Right atrium auricular region (tissue), 2 donors: ENCODE results near the gene NIN. TPM values are rescaled to one million over a fixed set of nuclear protein-coding genes. Genes with fewer than 3 reads are reported as not detected.

Experiments
- DNase-seq: peaks from one replicate; pipeline ENCODE4 v3.0.0-alpha.2; 2019; ENCODE audit warnings: low spot score
- H3K27ac ChIP-seq, 2 donors: fragments of 200-600 bp; sonication (generic); 1 replicate in 1 of 2; 2 replicates in 1 of 2; pipeline ENCODE4 v1.5.1; 2016 to 2019
- H3K27me3 ChIP-seq, 2 donors: fragments of 200-600 bp; sonication (generic); one replicate each; pipeline versions ENCODE4 v1.5.1 to v1.6.0; 2017 to 2019
- H3K36me3 ChIP-seq: fragments of 200-600 bp; sonication (generic); one replicate; pipeline ENCODE4 v1.5.1; 2016
- H3K4me1 ChIP-seq, 2 donors: fragments of 200-600 bp; sonication (generic); one replicate each; pipeline versions ENCODE4 v1.5.1 to v1.6.0; 2017 to 2019
- H3K4me3 ChIP-seq, 2 donors: fragments of 200-600 bp; sonication (generic); 1 replicate in 1 of 2; 2 replicates in 1 of 2; pipeline ENCODE4 v1.5.1; 2017 to 2019; ENCODE audit warnings: mild to moderate bottlenecking in 1 of 2, moderate library complexity in 1 of 2
- H3K9me3 ChIP-seq, 2 donors: fragments of 200-600 bp; sonication (generic); one replicate each; pipeline ENCODE4 v1.5.1; 2019
- CTCF ChIP-seq, 2 donors: fragments of 200-600 bp; sonication (generic); IDR thresholded peaks; one replicate each; pipeline ENCODE4 v1.5.1; 2019; ENCODE audit warnings: antibody characterized with exemption in 2 of 2
- total RNA-seq, 2 donors: library from RNA; depleted of rRNA; stranded (reverse); fragments of >200 nt; gene quantifications; one replicate each; pipeline ENCODE4 v1.1.0, GENCODE V29; 2016

NIN gene
- total RNA-seq, 2 donors from 2014 or later, result 30.1 to 49.7 TPM

DNA sequence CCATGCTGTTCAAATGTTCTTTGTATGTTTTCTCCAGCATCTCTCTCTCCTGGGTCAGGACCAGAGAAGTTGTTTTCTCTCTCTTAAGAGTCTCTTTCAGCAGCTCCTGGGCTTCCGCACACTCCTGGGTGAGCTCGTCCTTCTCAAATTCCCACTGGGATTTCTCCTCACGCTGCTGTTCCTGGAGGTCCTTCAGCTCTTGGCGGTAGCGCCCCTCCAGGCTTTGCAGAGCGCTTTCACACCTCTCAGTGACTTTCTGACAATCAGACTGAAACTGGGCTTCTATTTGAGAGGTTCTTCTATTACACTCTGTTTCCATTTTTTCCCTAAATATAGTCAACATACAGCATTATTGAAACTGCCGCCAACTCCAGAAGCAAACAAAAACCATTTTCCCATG lies 72.7 kb downstream of the NIN start:
- Histone ChIP-seq H3K27ac (peak overlapping the region in 1 of 2 donors; percentile 15), H3K4me1 (peaks cover 0 to 5% of the 10 kb centered on the region in 2 donors), H3K36me3 (peaks cover 85% of the 10 kb centered on the region), H3K27me3 (no peaks in the 10 kb centered on the region), H3K9me3 (no peaks in the 10 kb centered on the region), H3K4me3 (no peak overlapping the region)
- DNase-seq, result no peak
- no peak for TF ChIP-seq CTCF (IDR thresholded peaks at IDR 0.05)

- Histone ChIP-seq H3K4me1 (no peaks in the 10 kb centered on the region), H3K27me3 (no peaks in the 10 kb centered on the region), H3K36me3 (peaks cover 85% of the 10 kb centered on the region), H3K27ac (peak overlapping the region in 1 of 2 donors; percentile 15), H3K4me3 (no peak overlapping the region), H3K9me3 (no peaks in the 10 kb centered on the region)
- DNase-seq, result no peak
- no peak for TF ChIP-seq CTCF (IDR thresholded peaks at IDR 0.05)
Observed at GRCh38 chr14:50757702-50758101, 73.3 kb downstream of the NIN start.

DNA sequence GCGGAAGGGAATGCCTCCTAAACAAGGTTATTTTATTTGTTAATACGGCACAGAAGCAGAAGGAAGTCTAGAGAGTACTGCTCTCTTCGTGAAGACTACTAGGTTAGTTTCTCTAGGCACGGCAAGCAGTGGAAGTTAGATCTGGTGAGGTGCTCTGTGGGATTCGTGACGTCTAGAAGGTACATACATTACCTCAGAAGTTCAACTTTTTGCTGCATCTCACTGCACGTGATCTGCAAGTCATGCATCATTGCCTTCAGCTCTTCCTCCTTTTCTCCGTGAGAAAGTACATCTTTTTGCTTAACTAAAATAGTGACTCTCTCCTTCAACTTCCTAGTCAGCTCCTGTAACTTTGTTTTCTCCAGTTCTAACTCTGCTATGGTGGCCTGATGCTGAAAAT lies 74.7 kb downstream of the NIN start:
- Histone ChIP-seq H3K36me3 (peaks cover 85% of the 10 kb centered on the region), H3K27ac (no peak overlapping the region), H3K27me3 (no peaks in the 10 kb centered on the region), H3K9me3 (no peaks in the 10 kb centered on the region), H3K4me3 (no peak overlapping the region), H3K4me1 (no peaks in the 10 kb centered on the region)
- no peak for DNase-seq
- TF ChIP-seq CTCF (IDR thresholded peaks at IDR 0.05), result no peak

DNA sequence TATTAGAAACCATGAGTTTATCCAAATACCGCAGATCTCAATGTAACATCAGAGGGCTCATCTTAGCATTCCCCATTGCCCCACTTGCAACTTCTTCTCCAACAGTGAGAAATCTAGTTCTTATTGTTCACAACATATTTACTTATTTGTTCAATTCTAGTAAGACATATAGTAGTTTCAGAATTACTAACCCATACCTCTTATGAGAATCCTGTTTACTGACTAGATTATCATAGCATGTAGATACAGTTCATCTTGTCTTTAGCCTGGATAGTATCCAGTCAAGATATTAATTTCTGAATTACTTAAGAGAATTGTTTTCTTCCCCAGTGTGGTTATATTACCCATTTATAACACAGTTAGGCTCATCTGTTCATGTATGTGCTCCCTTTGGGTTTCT lies 80.6 kb downstream of the NIN start:
- H3K27me3 ChIP-seq, result no peaks in the 10 kb centered on the region
- no peaks in the 10 kb centered on the region for H3K4me1 ChIP-seq
- H3K4me3 ChIP-seq, result no peak overlapping the region
- H3K9me3 ChIP-seq, result no peaks in the 10 kb centered on the region
- no peak for TF ChIP-seq CTCF (IDR thresholded peaks at IDR 0.05)
- H3K27ac ChIP-seq, result no peak overlapping the region
- peaks cover 80% of the 10 kb centered on the region for H3K36me3 ChIP-seq
- DNase-seq, result no peak

DNA sequence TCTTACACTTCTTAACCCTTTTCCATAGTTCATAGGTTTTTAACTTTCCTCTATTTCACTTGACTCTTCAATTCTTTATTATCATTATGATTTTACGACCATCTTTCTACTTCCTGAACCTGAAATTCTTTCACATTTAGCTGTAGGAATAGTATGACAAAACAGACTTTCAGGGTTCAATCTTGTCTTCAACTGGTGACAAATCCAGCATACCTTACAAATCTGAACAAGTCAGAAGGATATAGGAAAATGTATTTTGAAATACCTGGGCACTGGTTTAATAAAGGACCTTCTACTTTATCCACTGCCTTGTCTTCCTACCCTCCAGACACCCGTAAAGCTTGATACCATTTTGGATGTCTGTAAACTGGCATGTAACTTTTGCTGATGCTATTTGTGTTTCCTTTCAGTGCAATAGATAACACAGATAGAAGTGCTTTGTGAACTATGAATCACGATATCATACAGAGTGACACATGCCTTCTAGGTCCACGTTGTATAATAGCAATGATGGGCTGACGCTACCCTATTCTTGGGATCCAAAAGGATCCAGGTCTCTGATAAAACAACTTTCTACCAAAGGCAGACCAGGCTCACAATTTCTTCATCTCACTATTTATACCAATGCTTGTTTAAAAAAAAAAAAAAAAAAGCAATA lies 85.4 kb downstream of the NIN start:
- H3K36me3 ChIP-seq, result peaks cover 74% of the 10 kb centered on the region
- H3K9me3 ChIP-seq, result no peaks in the 10 kb centered on the region
- peaks cover 0 to 7% of the 10 kb centered on the region in 2 donors for H3K4me1 ChIP-seq
- peak overlapping the region in 1 of 2 donors; percentile 4 for H3K27ac ChIP-seq
- H3K4me3 ChIP-seq, result no peak overlapping the region
- no peaks in the 10 kb centered on the region for H3K27me3 ChIP-seq
- TF ChIP-seq CTCF (IDR thresholded peaks at IDR 0.05), result no peak
- no peak for DNase-seq

DNA sequence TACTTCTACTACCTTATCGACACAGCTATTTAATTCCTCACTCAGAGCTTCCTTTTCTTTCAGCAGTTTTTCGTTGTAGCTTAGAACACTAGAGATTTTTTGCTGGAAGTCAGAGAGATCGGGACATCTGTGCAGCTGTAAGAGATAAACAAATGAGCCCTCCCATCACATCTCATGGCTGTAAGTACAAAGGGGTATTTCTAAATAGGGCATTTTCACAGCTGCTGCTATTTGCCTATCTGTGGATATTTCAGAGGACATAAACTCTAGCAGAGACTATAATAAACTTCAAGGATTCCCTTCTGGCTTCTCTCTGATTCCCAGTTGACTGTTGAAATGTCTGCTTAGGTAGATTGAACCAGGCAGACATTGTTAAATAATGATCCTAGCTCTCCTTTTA lies 86.7 kb downstream of the NIN start:
- Histone ChIP-seq H3K36me3 (peaks cover 66% of the 10 kb centered on the region), H3K4me3 (no peak overlapping the region), H3K4me1 (peaks cover 0 to 20% of the 10 kb centered on the region in 2 donors), H3K27ac (peak overlapping the region in 1 of 2 donors; percentile 4), H3K9me3 (no peaks in the 10 kb centered on the region), H3K27me3 (no peaks in the 10 kb centered on the region)
- TF ChIP-seq CTCF (IDR thresholded peaks at IDR 0.05), result no peak
- DNase-seq, result no peak
